GM10266 (cell line): Measurements from ENCODE around the gene SSH2.

Experiments used
- DNase-seq: peaks from one replicate; pipeline ENCODE4 v3.0.0; 2012; ENCODE audit errors: extremely low spot score
- TF ChIP-seq, protein P1 (sequence below): IDR thresholded peaks from 2 replicates; pipeline ENCODE4 v1.5.1; 2012; ENCODE audit warnings: mild to moderate bottlenecking, low read depth; ENCODE audit not compliant: control insufficient read depth, insufficient read depth; ENCODE audit errors: missing control alignments

SSH2 gene

DNA sequence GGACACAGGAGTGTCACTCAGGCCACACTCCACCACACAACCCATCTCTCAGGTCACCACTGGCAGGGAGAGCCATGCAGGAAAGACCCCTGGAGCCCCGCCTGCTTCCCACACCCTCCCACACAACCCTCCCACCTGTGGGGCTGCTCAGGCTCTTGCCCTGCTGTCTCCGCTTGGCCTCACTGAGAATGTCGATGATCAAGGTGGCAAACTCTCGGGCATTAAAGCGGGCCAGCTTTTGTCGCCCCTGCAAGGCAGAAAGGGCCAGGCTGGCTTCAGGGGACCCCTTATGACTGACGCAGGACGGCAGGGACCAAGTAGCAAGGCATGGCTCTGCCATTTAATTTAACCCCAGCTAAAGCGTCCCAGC, 353.0 kb downstream of the SSH2 start:
- TF ChIP-seq, protein P1, sequence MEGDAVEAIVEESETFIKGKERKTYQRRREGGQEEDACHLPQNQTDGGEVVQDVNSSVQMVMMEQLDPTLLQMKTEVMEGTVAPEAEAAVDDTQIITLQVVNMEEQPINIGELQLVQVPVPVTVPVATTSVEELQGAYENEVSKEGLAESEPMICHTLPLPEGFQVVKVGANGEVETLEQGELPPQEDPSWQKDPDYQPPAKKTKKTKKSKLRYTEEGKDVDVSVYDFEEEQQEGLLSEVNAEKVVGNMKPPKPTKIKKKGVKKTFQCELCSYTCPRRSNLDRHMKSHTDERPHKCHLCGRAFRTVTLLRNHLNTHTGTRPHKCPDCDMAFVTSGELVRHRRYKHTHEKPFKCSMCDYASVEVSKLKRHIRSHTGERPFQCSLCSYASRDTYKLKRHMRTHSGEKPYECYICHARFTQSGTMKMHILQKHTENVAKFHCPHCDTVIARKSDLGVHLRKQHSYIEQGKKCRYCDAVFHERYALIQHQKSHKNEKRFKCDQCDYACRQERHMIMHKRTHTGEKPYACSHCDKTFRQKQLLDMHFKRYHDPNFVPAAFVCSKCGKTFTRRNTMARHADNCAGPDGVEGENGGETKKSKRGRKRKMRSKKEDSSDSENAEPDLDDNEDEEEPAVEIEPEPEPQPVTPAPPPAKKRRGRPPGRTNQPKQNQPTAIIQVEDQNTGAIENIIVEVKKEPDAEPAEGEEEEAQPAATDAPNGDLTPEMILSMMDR, result no peak
- no peak for DNase-seq

DNA sequence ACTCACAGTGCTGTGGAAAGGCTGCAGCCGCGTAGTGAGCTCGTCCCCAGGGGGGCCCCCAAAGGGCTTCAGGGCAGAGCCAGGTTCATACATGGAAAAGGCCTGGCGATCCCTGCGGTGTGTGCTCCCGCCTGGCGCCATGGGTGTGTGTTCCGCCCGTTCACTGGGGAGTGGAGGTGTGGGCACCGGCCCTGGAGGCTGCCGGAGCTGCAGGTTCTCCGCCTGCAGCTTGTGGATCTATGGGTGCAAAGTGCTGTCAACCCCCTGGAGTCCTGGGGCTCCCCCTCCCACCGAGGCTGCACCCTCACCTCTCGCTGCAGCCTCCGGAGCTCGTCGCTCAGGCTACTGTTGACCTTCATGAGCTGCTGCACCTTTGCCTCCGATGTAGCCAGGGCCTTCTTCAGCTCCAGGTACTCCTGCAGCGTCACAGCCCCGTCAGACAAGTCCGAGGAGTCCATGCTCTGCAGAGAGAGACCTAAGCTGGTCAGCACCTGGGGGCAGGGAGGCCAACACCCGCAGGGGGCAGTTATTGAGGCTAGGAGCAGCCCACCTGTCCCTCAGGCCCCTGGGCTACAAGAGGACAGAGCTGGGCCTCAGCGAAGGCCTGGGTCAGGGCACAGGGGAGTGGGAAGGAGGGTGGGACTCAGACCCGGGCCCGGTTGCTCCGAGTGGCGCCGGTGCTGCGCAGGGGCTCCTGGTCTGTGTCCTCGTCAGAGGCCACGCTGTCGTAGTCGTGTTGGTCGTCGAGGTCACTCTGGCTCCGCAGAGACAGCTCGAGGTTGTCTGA, 353.6 kb downstream of the SSH2 start:
- DNase-seq, result no peak
- TF ChIP-seq, protein P1, result no peak
